Measurements from ENCODE around the gene PPP1R3G.

GRCh38 chr6:5128351-5128750, 43.2 kb downstream of the PPP1R3G start:
- no peak for TF ChIP-seq ESRRG (CRISPR knock-in tag; IDR thresholded peaks at IDR 0.05)
- TF ChIP-seq ZFP30 (CRISPR knock-in tag; IDR thresholded peaks at IDR 0.05) = no peak
- no peak for TF ChIP-seq CREB5 (CRISPR knock-in tag; IDR thresholded peaks at IDR 0.05; ENCODE audit: low read depth)
- no peak for TF ChIP-seq TOX (CRISPR knock-in tag; IDR thresholded peaks at IDR 0.05; ENCODE audit: borderline replicate concordance)

Data from SK-N-SH treated with all-trans-retinoic acid at 6 μM for 48 hours (cell line).